H1 (cell line): ENCODE data around the gene DDX41. TPM values are rescaled to one million over a fixed set of nuclear protein-coding genes. Genes with fewer than 3 reads are reported as not detected.

Source experiments
- polyA plus RNA-seq, 7 experiments: library from polyadenylated mRNA; depleted of rRNA in 3 of 7; stranded (reverse) in 5 of 7; unstranded in 2 of 7; fragments of >200 nt in 5 of 7; fragments of 200-250 nt in 2 of 7; gene quantifications; 1 replicate in 5 of 7; 2 replicates in 1 of 7; 4 replicates in 1 of 7; pipeline versions ENCODE4 v1.2.1 to v1.2.3, GENCODE V29; 2011 to 2013; ENCODE audit warnings: missing spikeins in 2 of 7, mixed read lengths in 2 of 7
- total RNA-seq: library from RNA; stranded (reverse); fragmentation: NEBNext Ultra II Directional; extraction: Animal tissue kit (Norgen Biotek cat#: 25700); gene quantifications from 2 replicates; pipeline ENCODE4 v1.2.1, GENCODE V29; 2021
- TF ChIP-seq, protein P1 (sequence below): fragments of 300-600 bp; sonication (generic); IDR thresholded peaks from 2 replicates; pipeline ENCODE4 v1.7.1; 2012; ENCODE audit warnings: low read length, moderate library complexity, mild to moderate bottlenecking, inconsistent platforms; ENCODE audit not compliant: insufficient replicate concordance

DDX41 gene
- total and polyA plus RNA-seq, 2 of the 8 experiments (the other 6 are each of a cell fraction or from before 2014, with no cell fraction given), result 102 to 135 TPM

DNA sequence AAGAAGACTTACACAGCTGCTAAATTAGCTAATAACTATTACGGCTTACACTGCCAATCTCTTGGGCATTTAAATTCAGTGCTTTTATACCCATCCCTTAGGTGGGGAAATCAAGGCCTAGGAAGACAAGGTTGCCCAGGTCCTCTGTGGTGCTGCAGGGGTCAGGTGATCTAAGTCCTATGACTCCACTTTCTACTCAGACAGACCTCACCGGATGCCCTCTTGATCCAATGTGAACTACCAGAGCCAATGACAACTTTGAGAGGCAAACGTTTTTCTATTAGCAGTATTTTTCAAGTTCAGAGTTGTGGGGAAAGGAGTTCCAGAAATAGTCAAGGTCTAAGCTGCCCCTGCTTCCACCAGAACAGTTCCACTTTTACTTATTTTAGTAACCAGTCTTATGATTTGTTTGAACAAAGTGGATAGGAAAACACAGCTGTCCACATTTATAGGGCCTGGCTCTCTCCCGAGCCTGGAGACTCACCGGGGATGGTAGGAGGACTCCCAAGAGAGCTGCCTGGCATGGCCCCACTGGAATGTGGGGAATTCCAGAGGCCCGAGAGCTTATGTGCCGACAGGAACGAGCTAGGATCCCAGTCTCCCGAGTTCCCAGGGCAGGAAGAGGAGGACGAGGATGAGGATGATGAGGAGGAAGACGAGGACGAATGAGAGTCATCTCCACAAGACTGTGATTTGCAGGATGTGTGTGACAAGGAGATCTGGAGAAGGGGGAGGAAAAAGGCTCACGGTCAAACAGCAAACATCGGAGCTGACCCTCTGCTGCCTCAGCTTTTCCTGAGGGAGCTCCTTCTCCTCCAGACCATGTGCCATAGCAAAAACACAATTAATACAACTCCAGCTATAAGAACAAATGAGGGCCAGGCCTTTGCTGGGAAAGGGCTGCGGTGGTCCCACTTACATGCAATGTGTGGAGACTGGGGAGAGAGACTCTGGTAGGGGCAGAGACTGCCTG is 20.9 kb upstream of the DDX41 start (continued):
- TF ChIP-seq, protein P1, sequence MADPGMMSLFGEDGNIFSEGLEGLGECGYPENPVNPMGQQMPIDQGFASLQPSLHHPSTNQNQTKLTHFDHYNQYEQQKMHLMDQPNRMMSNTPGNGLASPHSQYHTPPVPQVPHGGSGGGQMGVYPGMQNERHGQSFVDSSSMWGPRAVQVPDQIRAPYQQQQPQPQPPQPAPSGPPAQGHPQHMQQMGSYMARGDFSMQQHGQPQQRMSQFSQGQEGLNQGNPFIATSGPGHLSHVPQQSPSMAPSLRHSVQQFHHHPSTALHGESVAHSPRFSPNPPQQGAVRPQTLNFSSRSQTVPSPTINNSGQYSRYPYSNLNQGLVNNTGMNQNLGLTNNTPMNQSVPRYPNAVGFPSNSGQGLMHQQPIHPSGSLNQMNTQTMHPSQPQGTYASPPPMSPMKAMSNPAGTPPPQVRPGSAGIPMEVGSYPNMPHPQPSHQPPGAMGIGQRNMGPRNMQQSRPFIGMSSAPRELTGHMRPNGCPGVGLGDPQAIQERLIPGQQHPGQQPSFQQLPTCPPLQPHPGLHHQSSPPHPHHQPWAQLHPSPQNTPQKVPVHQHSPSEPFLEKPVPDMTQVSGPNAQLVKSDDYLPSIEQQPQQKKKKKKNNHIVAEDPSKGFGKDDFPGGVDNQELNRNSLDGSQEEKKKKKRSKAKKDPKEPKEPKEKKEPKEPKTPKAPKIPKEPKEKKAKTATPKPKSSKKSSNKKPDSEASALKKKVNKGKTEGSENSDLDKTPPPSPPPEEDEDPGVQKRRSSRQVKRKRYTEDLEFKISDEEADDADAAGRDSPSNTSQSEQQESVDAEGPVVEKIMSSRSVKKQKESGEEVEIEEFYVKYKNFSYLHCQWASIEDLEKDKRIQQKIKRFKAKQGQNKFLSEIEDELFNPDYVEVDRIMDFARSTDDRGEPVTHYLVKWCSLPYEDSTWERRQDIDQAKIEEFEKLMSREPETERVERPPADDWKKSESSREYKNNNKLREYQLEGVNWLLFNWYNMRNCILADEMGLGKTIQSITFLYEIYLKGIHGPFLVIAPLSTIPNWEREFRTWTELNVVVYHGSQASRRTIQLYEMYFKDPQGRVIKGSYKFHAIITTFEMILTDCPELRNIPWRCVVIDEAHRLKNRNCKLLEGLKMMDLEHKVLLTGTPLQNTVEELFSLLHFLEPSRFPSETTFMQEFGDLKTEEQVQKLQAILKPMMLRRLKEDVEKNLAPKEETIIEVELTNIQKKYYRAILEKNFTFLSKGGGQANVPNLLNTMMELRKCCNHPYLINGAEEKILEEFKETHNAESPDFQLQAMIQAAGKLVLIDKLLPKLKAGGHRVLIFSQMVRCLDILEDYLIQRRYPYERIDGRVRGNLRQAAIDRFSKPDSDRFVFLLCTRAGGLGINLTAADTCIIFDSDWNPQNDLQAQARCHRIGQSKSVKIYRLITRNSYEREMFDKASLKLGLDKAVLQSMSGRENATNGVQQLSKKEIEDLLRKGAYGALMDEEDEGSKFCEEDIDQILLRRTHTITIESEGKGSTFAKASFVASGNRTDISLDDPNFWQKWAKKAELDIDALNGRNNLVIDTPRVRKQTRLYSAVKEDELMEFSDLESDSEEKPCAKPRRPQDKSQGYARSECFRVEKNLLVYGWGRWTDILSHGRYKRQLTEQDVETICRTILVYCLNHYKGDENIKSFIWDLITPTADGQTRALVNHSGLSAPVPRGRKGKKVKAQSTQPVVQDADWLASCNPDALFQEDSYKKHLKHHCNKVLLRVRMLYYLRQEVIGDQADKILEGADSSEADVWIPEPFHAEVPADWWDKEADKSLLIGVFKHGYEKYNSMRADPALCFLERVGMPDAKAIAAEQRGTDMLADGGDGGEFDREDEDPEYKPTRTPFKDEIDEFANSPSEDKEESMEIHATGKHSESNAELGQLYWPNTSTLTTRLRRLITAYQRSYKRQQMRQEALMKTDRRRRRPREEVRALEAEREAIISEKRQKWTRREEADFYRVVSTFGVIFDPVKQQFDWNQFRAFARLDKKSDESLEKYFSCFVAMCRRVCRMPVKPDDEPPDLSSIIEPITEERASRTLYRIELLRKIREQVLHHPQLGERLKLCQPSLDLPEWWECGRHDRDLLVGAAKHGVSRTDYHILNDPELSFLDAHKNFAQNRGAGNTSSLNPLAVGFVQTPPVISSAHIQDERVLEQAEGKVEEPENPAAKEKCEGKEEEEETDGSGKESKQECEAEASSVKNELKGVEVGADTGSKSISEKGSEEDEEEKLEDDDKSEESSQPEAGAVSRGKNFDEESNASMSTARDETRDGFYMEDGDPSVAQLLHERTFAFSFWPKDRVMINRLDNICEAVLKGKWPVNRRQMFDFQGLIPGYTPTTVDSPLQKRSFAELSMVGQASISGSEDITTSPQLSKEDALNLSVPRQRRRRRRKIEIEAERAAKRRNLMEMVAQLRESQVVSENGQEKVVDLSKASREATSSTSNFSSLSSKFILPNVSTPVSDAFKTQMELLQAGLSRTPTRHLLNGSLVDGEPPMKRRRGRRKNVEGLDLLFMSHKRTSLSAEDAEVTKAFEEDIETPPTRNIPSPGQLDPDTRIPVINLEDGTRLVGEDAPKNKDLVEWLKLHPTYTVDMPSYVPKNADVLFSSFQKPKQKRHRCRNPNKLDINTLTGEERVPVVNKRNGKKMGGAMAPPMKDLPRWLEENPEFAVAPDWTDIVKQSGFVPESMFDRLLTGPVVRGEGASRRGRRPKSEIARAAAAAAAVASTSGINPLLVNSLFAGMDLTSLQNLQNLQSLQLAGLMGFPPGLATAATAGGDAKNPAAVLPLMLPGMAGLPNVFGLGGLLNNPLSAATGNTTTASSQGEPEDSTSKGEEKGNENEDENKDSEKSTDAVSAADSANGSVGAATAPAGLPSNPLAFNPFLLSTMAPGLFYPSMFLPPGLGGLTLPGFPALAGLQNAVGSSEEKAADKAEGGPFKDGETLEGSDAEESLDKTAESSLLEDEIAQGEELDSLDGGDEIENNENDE, result no peak
- TF ChIP-seq, all 59 proteins: peak for 2
